Prostate gland (tissue), 2 donors: ENCODE data around the gene CCDC88A.

Source experiments
- CTCF ChIP-seq, 4 experiments: fragments of 200-600 bp in 2 of 4; fragments of 450-650 bp in 2 of 4; sonication (generic) in 2 of 4; IDR thresholded peaks; 1 replicate in 3 of 4; 2 replicates in 1 of 4; pipeline ENCODE4 v1.5.1; 2016 to 2019; ENCODE audit warnings: antibody characterized with exemption in 4 of 4, mild to moderate bottlenecking in 2 of 4, moderate library complexity in 2 of 4
- POLR2A ChIP-seq: fragments of 450-650 bp; IDR thresholded peaks from one replicate; pipeline ENCODE4 v1.6.1; 2016; ENCODE audit warnings: antibody characterized with exemption, mild to moderate bottlenecking

DNA sequence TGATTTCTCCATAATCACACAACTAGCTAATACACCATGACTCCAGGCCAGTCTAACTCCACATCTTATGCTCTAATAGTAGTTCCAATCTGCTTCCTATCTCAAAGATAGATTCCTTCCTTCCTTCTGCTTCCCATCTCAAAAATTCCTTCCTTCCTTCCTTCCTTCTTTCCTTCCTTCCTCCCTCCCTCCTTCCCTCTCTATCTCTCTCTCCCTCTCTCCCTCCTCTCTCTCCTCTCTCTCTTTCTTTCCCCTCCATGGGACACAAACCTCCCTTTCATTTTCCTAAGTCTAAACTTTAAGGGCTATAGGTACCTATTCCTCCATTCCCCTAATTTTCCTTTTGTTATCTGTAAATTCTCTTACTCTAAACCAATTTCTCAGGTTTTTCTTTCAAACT, 62.5 kb downstream of the CCDC88A start:
- no peak for TF ChIP-seq CTCF (IDR thresholded peaks at IDR 0.05)
- TF ChIP-seq POLR2A = no peak
